ENCODE measurements around the gene DBF4.

- TF ChIP-seq POLR2A (IDR thresholded peaks at IDR 0.05; ENCODE audit: low read depth, low read length), result no peak
- no peak for TF ChIP-seq RAD21 (IDR thresholded peaks at IDR 0.05; ENCODE audit: low read length)
- no peak for TF ChIP-seq CTCF (conservative IDR thresholded peaks at IDR 0.05; ENCODE audit: low read depth, low read length)
- no peak for TF ChIP-seq RFX5 (IDR thresholded peaks at IDR 0.05; ENCODE audit: low read depth, low read length)
- TF ChIP-seq, protein P1, sequence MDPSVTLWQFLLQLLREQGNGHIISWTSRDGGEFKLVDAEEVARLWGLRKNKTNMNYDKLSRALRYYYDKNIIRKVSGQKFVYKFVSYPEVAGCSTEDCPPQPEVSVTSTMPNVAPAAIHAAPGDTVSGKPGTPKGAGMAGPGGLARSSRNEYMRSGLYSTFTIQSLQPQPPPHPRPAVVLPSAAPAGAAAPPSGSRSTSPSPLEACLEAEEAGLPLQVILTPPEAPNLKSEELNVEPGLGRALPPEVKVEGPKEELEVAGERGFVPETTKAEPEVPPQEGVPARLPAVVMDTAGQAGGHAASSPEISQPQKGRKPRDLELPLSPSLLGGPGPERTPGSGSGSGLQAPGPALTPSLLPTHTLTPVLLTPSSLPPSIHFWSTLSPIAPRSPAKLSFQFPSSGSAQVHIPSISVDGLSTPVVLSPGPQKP (IDR thresholded peaks at IDR 0.05; ENCODE audit: borderline replicate concordance, low read depth, low read length), result no peak
- TF ChIP-seq CEBPB (IDR thresholded peaks at IDR 0.05; ENCODE audit: low read depth, low read length), result no peak
- TF ChIP-seq SMC3 (IDR thresholded peaks at IDR 0.05; ENCODE audit: low read depth, low read length), result no peak
- no peak for TF ChIP-seq RCOR1 (IDR thresholded peaks at IDR 0.05; ENCODE audit: insufficient replicate concordance, low read length)
Measured at GRCh38 chr7:87944547-87944946, 68.3 kb downstream of the DBF4 start.

Data from IMR-90 (cell line).